Subcutaneous abdominal adipose tissue (tissue), 5 donors: ENCODE results near the gene OAS2.

Source experiments
- H3K27ac ChIP-seq: one replicate; pipeline ENCODE4 v1.7.0; 2013; ENCODE audit warnings: low read depth, mild to moderate bottlenecking, inconsistent platforms, low read length, moderate library complexity
- H3K27me3 ChIP-seq, 5 donors: one replicate each; pipeline ENCODE4 v1.7.0; 2013; ENCODE audit warnings: low read length in 5 of 5, inconsistent platforms in 1 of 5; ENCODE audit not compliant: control insufficient read depth in 5 of 5, insufficient read depth in 4 of 5
- H3K36me3 ChIP-seq, 5 donors: one replicate each; pipeline ENCODE4 v1.7.0; 2013; ENCODE audit warnings: low read length in 5 of 5; ENCODE audit not compliant: control insufficient read depth in 5 of 5, insufficient read depth in 5 of 5
- H3K4me1 ChIP-seq, 5 donors: one replicate each; pipeline ENCODE4 v1.7.0; 2013; ENCODE audit warnings: low read length in 5 of 5, mild to moderate bottlenecking in 3 of 5, moderate library complexity in 1 of 5; ENCODE audit not compliant: control insufficient read depth in 5 of 5, insufficient read depth in 5 of 5
- H3K4me3 ChIP-seq, 5 donors: one replicate each; pipeline ENCODE4 v1.7.0; 2013; ENCODE audit warnings: low read length in 5 of 5, low read depth in 1 of 5
- H3K9ac ChIP-seq, 5 donors: one replicate each; pipeline ENCODE4 v1.7.0; 2013; ENCODE audit warnings: low read length in 5 of 5, mild to moderate bottlenecking in 4 of 5, moderate library complexity in 3 of 5
- H3K9me3 ChIP-seq, 5 donors: one replicate each; pipeline ENCODE4 v1.7.0; 2013; ENCODE audit warnings: low read length in 5 of 5; ENCODE audit not compliant: control insufficient read depth in 5 of 5
- donor health status: healthy.
- donor health status: healthy.
- donor health status: healthy.
- donor health status: healthy.
- donor health status: healthy.

The OAS2 gene

GRCh38 chr12:113027726-113028125, 49.4 kb downstream of the OAS2 start:
- no peaks in the 10 kb centered on the region for H3K36me3 ChIP-seq
- H3K9me3 ChIP-seq, result no peaks in the 10 kb centered on the region
- no peak overlapping the region for H3K4me3 ChIP-seq
- H3K27me3 ChIP-seq, result no peaks in the 10 kb centered on the region
- H3K9ac ChIP-seq, result no peak overlapping the region
- no peak overlapping the region for H3K27ac ChIP-seq
- peaks cover 0 to 4% (median 0%) of the 10 kb centered on the region in 5 donors for H3K4me1 ChIP-seq

- Histone ChIP-seq H3K9me3 (no peaks in the 10 kb centered on the region), H3K27me3 (peaks cover 0 to 2% (median 0%) of the 10 kb centered on the region in 5 donors), H3K9ac (no peak overlapping the region), H3K4me1 (peaks cover 0 to 4% (median 0%) of the 10 kb centered on the region in 5 donors), H3K4me3 (no peak overlapping the region), H3K27ac (no peak overlapping the region), H3K36me3 (no peaks in the 10 kb centered on the region)
These were observed 52.7 kb downstream of the OAS2 start for GRCh38 chr12:113030875-113031525.

GRCh38 chr12:113039911-113040445, 61.7 kb downstream of the OAS2 start:
- peaks cover 0 to 5% (median 0%) of the 10 kb centered on the region in 5 donors for H3K9me3 ChIP-seq
- H3K4me3 ChIP-seq, result no peak overlapping the region
- no peak overlapping the region for H3K27ac ChIP-seq
- no peaks in the 10 kb centered on the region for H3K27me3 ChIP-seq
- no peak overlapping the region for H3K9ac ChIP-seq
- peaks cover 2 to 18% (median 14%) of the 10 kb centered on the region in 5 donors for H3K4me1 ChIP-seq
- no peaks in the 10 kb centered on the region for H3K36me3 ChIP-seq

- Histone ChIP-seq H3K36me3 (no peaks in the 10 kb centered on the region), H3K9ac (no peak overlapping the region), H3K27me3 (no peaks in the 10 kb centered on the region), H3K27ac (peak overlapping the region; percentile 47), H3K9me3 (peaks cover 0 to 5% (median 0%) of the 10 kb centered on the region in 5 donors), H3K4me3 (no peak overlapping the region), H3K4me1 (peaks cover 2 to 18% (median 14%) of the 10 kb centered on the region in 5 donors)
These were observed 62.4 kb downstream of the OAS2 start for GRCh38 chr12:113040722-113041171.

GRCh38 chr12:113041560-113041959, 63.2 kb downstream of the OAS2 start:
- H3K27me3 ChIP-seq, result no peaks in the 10 kb centered on the region
- H3K4me1 ChIP-seq, result peaks cover 2 to 18% (median 14%) of the 10 kb centered on the region in 5 donors
- peaks cover 0 to 5% (median 0%) of the 10 kb centered on the region in 5 donors for H3K9me3 ChIP-seq
- no peak overlapping the region for H3K9ac ChIP-seq
- no peaks in the 10 kb centered on the region for H3K36me3 ChIP-seq
- peak overlapping the region; percentile 47 for H3K27ac ChIP-seq
- no peak overlapping the region for H3K4me3 ChIP-seq

GRCh38 chr12:113043240-113043639, 64.9 kb downstream of the OAS2 start:
- no peak overlapping the region for H3K4me3 ChIP-seq
- peaks cover 2 to 18% (median 14%) of the 10 kb centered on the region in 5 donors for H3K4me1 ChIP-seq
- no peaks in the 10 kb centered on the region for H3K36me3 ChIP-seq
- no peaks in the 10 kb centered on the region for H3K27me3 ChIP-seq
- H3K27ac ChIP-seq, result no peak overlapping the region
- no peak overlapping the region for H3K9ac ChIP-seq
- H3K9me3 ChIP-seq, result peaks cover 0 to 5% (median 0%) of the 10 kb centered on the region in 5 donors

- H3K27ac ChIP-seq, result no peak overlapping the region
- peaks cover 0 to 5% (median 0%) of the 10 kb centered on the region in 5 donors for H3K9me3 ChIP-seq
- H3K4me1 ChIP-seq, result peaks cover 2 to 24% (median 18%) of the 10 kb centered on the region in 5 donors
- no peak overlapping the region for H3K4me3 ChIP-seq
- no peak overlapping the region for H3K9ac ChIP-seq
- no peaks in the 10 kb centered on the region for H3K36me3 ChIP-seq
- no peaks in the 10 kb centered on the region for H3K27me3 ChIP-seq
These were observed 66.2 kb downstream of the OAS2 start for GRCh38 chr12:113044516-113044915.

GRCh38 chr12:113048716-113049127, 70.4 kb downstream of the OAS2 start:
- Histone ChIP-seq H3K4me3 (no peak overlapping the region), H3K27me3 (no peaks in the 10 kb centered on the region), H3K4me1 (peaks cover 0 to 6% (median 3%) of the 10 kb centered on the region in 5 donors), H3K9me3 (peaks cover 0 to 5% (median 0%) of the 10 kb centered on the region in 5 donors), H3K9ac (no peak overlapping the region), H3K36me3 (no peaks in the 10 kb centered on the region), H3K27ac (no peak overlapping the region)

GRCh38 chr12:113049976-113050742, 71.8 kb downstream of the OAS2 start:
- Histone ChIP-seq H3K4me3 (no peak overlapping the region), H3K27me3 (peaks cover 0 to under 1% (median 0%) of the 10 kb centered on the region in 5 donors), H3K27ac (no peak overlapping the region), H3K4me1 (peaks cover 0 to 7% (median 3%) of the 10 kb centered on the region in 5 donors), H3K36me3 (no peaks in the 10 kb centered on the region), H3K9me3 (no peaks in the 10 kb centered on the region), H3K9ac (no peak overlapping the region)

- H3K27ac ChIP-seq, result no peak overlapping the region
- H3K4me1 ChIP-seq, result peaks cover 0 to 12% (median 5%) of the 10 kb centered on the region in 5 donors
- no peak overlapping the region for H3K9ac ChIP-seq
- H3K4me3 ChIP-seq, result no peak overlapping the region
- H3K36me3 ChIP-seq, result no peaks in the 10 kb centered on the region
- H3K9me3 ChIP-seq, result no peaks in the 10 kb centered on the region
- H3K27me3 ChIP-seq, result peaks cover 0 to 5% (median 0%) of the 10 kb centered on the region in 5 donors
These were observed 72.5 kb downstream of the OAS2 start for GRCh38 chr12:113050795-113051194.
